BJ (cell line): ENCODE results near the gene ATP6V0D1. TPM values are rescaled to one million over a fixed set of nuclear protein-coding genes. Genes with fewer than 3 reads are reported as not detected.

Experiments
- CTCF ChIA-PET: fragments of 350-600 bp; formaldehyde crosslinking; extraction: SDS; loops from one replicate; lab custom pipeline; 2021; ENCODE audit warnings: antibody characterized with exemption, inconsistent platforms; lab: Yijun Ruan, JAX
- POLR2A ChIA-PET: fragments of 300-600 bp; sonication (Branson Sonifier 250); formaldehyde crosslinking; extraction: SDS; loops from one replicate; lab custom pipeline; 2021; ENCODE audit warnings: antibody characterized with exemption; lab: Charles Lee
- DNase-seq: peaks from one replicate; pipeline ENCODE4 v3.0.0-alpha.2; 2011; ENCODE audit warnings: low read depth
- H3K27me3 ChIP-seq: 2 replicates; pipeline ENCODE4 v1.6.0; 2011; ENCODE audit warnings: low read length; ENCODE audit not compliant: control insufficient read depth, insufficient read depth
- H3K36me3 ChIP-seq: 2 replicates; pipeline ENCODE4 v1.5.1; 2011; ENCODE audit warnings: low read length; ENCODE audit not compliant: control insufficient read depth, insufficient read depth
- H3K4me3 ChIP-seq: 2 replicates; pipeline ENCODE4 v1.5.1; 2011; ENCODE audit warnings: low read depth, mild to moderate bottlenecking, control low read depth, low read length
- CTCF ChIP-seq: IDR thresholded peaks from 2 replicates; pipeline ENCODE4 v1.5.1; 2011; ENCODE audit warnings: low read depth, mild to moderate bottlenecking, control low read depth, inconsistent platforms, low read length, moderate library complexity; ENCODE audit not compliant: insufficient read depth
- polyA plus RNA-seq: library from polyadenylated mRNA; depleted of rRNA; stranded (reverse); fragments of >200 nt; gene quantifications from 2 replicates; pipeline ENCODE4 v1.2.3, GENCODE V29; 2011

Gene ATP6V0D1
- polyA plus RNA-seq, 1 experiment, result 155 TPM

GRCh38 chr16:67412294-67412693 is 68.7 kb downstream of the ATP6V0D1 start:
- no peak for DNase-seq
- Histone ChIP-seq H3K36me3 (no peaks in the 10 kb centered on the region), H3K4me3 (no peak overlapping the region), H3K27me3 (no peaks in the 10 kb centered on the region)
- no peak for TF ChIP-seq CTCF
- ChIA-PET POLR2A (no interaction called here), CTCF (interaction anchor here (1.0 to 7.0 kb wide), 2 partner anchors 14 to 53 kb away, joined by 3 to 54 read pairs; no protein-coding TSS in a partner anchor)

DNA sequence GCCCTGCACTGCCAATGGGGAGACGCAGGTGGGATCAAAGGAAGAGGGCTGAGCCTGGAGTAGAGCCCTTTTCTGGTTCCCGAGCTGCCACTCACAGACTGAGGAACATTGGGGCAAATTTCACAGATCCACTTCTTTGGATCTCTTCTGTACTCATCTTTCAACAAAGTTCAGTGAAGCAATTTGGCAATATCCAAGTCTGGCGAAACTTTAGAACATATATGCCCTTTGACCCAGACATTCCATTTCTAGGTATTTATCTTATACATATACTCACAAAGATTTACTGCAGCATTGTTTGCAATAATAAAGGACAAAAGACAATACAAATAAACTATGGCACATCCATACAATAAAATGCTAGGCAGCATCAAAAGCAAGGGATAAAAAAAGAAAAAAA is 69.6 kb downstream of the ATP6V0D1 start:
- CTCF ChIA-PET, result interaction anchor here (0.7 kb wide), 1 partner anchor 141 kb away, joined by 3 read pairs; no protein-coding TSS in a partner anchor
- H3K27me3 ChIP-seq, result no peaks in the 10 kb centered on the region
- TF ChIP-seq CTCF, result no peak
- H3K36me3 ChIP-seq, result no peaks in the 10 kb centered on the region
- POLR2A ChIA-PET, result no interaction called here
- H3K4me3 ChIP-seq, result no peak overlapping the region
- DNase-seq, result no peak

DNA sequence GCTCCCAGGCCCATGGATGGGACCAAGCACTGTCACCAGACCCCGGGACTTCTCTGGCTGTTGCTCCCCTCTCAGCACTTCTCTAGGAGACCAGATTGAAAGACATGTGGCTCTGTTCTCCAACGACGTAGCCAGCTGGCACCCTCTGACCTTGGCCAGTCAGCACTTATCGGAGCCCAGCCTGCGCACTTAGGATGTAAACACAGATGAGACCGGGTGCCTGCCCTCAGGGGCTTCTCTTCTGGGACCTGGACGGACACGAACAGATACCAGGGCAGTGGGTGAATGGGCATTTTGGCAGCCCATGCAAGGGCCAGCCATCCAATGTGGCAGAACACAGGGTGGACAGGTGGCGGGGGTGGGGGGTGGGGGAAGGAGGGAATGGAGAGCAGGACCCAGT is 71.3 kb downstream of the ATP6V0D1 start:
- POLR2A ChIA-PET, result no interaction called here
- CTCF ChIA-PET, result no interaction called here
- TF ChIP-seq CTCF, result no peak
- Histone ChIP-seq H3K27me3 (no peaks in the 10 kb centered on the region), H3K4me3 (no peak overlapping the region), H3K36me3 (no peaks in the 10 kb centered on the region)
- no peak for DNase-seq

DNA sequence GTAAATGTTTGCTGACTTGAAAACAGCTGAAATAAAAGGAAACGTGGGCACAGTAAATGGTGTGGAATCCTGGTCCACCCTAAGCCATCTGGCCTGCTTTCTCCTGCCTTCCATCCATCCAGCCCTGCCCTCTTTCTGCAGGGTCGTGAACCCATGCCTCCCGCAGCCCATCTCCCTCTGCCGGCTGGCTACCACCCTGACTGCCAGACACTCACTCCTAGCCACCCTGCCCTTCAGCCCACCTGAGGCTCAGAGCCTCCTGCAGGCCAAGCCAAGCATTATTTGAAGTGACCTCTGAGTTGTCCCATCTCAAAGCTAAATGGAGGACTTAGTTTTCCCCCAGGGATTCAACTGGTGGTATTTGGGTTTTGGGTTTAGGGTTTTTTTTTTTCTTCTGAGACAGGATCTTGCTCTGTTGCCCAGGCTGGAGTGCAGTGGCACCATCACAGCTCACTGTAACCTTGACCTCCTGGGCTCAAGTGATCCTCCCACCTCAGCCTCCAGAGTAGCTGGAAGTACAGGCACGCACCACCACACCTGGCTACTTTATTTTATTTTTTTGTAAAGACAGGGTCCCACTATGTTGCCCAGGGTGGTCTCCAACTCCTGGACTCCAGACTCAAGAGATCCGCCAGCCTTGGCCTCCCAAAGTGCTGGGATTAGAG is 73.0 kb downstream of the ATP6V0D1 start:
- Histone ChIP-seq H3K36me3 (no peaks in the 10 kb centered on the region), H3K27me3 (no peaks in the 10 kb centered on the region), H3K4me3 (no peak overlapping the region)
- TF ChIP-seq CTCF, result no peak
- DNase-seq, result no peak
- ChIA-PET POLR2A (no interaction called here), CTCF (interaction anchor here (0.9 to 4.2 kb wide), 7 partner anchors 9 to 431 kb away, joined by 3 to 20 read pairs (median 5); partner anchors contain the start of gene ZDHHC1)

GRCh38 chr16:67407176-67407787 is 73.7 kb downstream of the ATP6V0D1 start:
- TF ChIP-seq CTCF, result no peak
- no peak for DNase-seq
- ChIA-PET CTCF (interaction anchor here (0.6 to 4.2 kb wide), 10 partner anchors 8 to 430 kb away, joined by 3 to 20 read pairs (median 4); partner anchors contain the start of gene ZDHHC1), POLR2A (no interaction called here)
- no peaks in the 10 kb centered on the region for H3K27me3 ChIP-seq
- no peak overlapping the region for H3K4me3 ChIP-seq
- H3K36me3 ChIP-seq, result no peaks in the 10 kb centered on the region
